K562 (cell line): Measurements from ENCODE around the gene PWP2. TPM values are rescaled to one million over a fixed set of nuclear protein-coding genes. Genes with fewer than 3 reads are reported as not detected.
A peak's percentile ranks its signal among the peaks of the same experiment; 100 is the strongest.

Experiments
- HDAC1 ChIP-seq, 2 experiments: fragments of 450-650 bp; IDR thresholded peaks; 2 replicates each; pipeline ENCODE4 v1.6.1; 2016 to 2017; ENCODE audit warnings: inconsistent platforms in 1 of 2, mild to moderate bottlenecking in 1 of 2, moderate library complexity in 1 of 2
- KLF13 ChIP-seq: fragments of 450-650 bp; IDR thresholded peaks from 2 replicates; pipeline ENCODE4 v1.6.1; 2016; ENCODE audit warnings: missing genetic modification characterization, low read depth, mild to moderate bottlenecking, missing compliant biosample characterization, moderate library complexity, borderline replicate concordance
- SMAD4 ChIP-seq: fragments of 250-450 bp; sonication (Bioruptor Pico); conservative IDR thresholded peaks from 2 replicates; pipeline ENCODE4 v1.8.0; 2021; ENCODE audit warnings: inconsistent platforms, mild to moderate bottlenecking, moderate library complexity
- SMC3 ChIP-seq: conservative IDR thresholded peaks from 2 replicates; pipeline ENCODE4 v1.6.1; 2011; ENCODE audit warnings: low read depth, low read length, improper control_type of control experiment; ENCODE audit not compliant: insufficient read depth
- ZNF217 ChIP-seq: sonication (generic); formaldehyde crosslinking; IDR thresholded peaks from 2 replicates; pipeline ENCODE4 v1.8.0; 2022; ENCODE audit warnings: mild to moderate bottlenecking, missing genetic modification reagents
- polyA plus RNA-seq, 8 experiments: library from polyadenylated mRNA; depleted of rRNA in 4 of 8; stranded (reverse) in 5 of 8; unstranded in 3 of 8; fragments of >200 nt; fragmentation: Nextera tagmentation in 2 of 8; fragmentation: Illumina TruSeq in 1 of 8; extraction: Ambion mirVana in 2 of 8; extraction: Trizol in 1 of 8; gene quantifications; 2 replicates each; pipeline versions ENCODE4 v1.2.1 to v1.2.3, GENCODE V29; 2011 to 2014; ENCODE audit warnings: inconsistent platforms in 1 of 8, missing spikeins in 1 of 8
- total RNA-seq, 7 experiments: library from RNA; depleted of rRNA in 6 of 7; stranded (reverse); fragments of >200 nt in 6 of 7; fragmentation: Illumina TruSeq in 2 of 7; extraction: Trizol in 2 of 7; gene quantifications; 2 replicates each; pipeline versions ENCODE4 v1.2.1 to v1.2.3, GENCODE V29; 2011 to 2021; ENCODE audit warnings: low replicate concordance in 1 of 7
- TF ChIP-seq, protein P1 (sequence below), 2 experiments: fragments of 250-450 bp in 1 of 2; fragments of 450-650 bp in 1 of 2; sonication (Bioruptor Pico) in 1 of 2; IDR thresholded peaks; 2 replicates each; pipeline versions ENCODE4 v1.6.1 to v1.8.0; 2016 to 2021; ENCODE audit warnings: mild to moderate bottlenecking in 2 of 2, moderate library complexity in 2 of 2, missing compliant biosample characterization in 1 of 2, missing genetic modification characterization in 1 of 2
- TF ChIP-seq, protein P2 (sequence below), 3 experiments: IDR thresholded peaks in 2 of 3; conservative IDR thresholded peaks in 1 of 3; 2 replicates each; pipeline ENCODE4 v1.5.1; 2011 to 2012; ENCODE audit warnings: low read length in 3 of 3, mild to moderate bottlenecking in 3 of 3, control low read depth in 2 of 3, improper control_type of control experiment in 1 of 3, inconsistent platforms in 1 of 3, low read depth in 1 of 3, mixed read lengths in 1 of 3, moderate library complexity in 1 of 3; ENCODE audit not compliant: insufficient read depth in 2 of 3

PWP2 gene
- total and polyA plus RNA-seq, 9 of the 15 experiments (the other 6 are each of a cell fraction or from before 2014, with no cell fraction given): 0.72 to 57.6 (median 31.1) TPM

DNA sequence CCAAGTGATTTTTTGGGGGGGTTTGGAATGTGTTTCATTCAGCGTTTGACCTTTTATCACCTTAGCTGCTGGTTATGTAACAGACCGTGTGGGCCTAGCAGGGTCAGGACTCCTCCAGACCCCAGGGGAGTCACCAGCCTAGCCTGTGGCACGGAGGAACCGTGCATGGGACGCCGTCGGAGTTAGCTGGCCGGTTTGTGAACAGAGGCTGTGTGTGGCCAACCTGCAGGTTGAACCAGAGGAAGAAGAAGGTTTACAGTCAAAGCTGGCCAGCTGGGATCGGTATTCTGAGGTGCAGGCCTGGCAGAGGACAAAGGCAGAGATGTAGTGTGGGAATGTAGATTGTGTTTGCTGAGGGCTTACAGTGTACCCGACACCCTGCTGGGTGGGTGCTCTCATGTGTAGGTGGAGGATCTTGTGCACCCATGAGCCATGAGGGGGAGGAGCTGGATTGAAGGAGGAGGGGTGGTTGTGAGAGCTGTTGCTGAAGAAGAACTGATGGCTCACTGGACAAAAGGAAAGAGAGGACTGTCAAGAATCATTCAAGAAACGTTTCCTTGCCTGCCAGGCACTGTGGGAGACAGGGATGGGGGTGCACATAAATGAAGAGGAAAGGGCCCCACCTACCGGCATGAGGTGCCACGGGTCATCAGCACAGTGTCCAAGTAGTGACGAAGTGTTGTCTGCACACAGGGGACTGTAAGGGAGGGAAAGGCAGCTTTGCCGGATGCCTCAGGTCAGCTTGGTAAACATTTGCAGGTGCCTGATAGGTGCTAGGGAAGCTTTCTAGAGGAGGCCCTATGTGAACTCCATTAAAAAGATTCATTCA, 40.0 kb upstream of the PWP2 start (continued):
- TF ChIP-seq, protein P1, sequence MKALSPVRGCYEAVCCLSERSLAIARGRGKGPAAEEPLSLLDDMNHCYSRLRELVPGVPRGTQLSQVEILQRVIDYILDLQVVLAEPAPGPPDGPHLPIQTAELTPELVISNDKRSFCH (CRISPR knock-in tag; IDR thresholded peaks at IDR 0.05): no peak
- TF ChIP-seq, protein P1 (tag; IDR thresholded peaks at IDR 0.05): 0 out of 2 replicates have a peak, but pooled peaks have one; percentile 15
- TF ChIP-seq KLF13 (tag) (no peak), HDAC1 (IDR thresholded peaks at IDR 0.05) (0 out of 4 replicates have a peak, but pooled peaks of 1 of the 2 experiments have one; percentile 13), SMAD4 (CRISPR knock-in tag) (no peak), ZNF217 (CRISPR knock-in tag) (no peak), SMC3 (peak; percentile 34; the same call in 1 of the 2 replicates)
- TF ChIP-seq, protein P2, sequence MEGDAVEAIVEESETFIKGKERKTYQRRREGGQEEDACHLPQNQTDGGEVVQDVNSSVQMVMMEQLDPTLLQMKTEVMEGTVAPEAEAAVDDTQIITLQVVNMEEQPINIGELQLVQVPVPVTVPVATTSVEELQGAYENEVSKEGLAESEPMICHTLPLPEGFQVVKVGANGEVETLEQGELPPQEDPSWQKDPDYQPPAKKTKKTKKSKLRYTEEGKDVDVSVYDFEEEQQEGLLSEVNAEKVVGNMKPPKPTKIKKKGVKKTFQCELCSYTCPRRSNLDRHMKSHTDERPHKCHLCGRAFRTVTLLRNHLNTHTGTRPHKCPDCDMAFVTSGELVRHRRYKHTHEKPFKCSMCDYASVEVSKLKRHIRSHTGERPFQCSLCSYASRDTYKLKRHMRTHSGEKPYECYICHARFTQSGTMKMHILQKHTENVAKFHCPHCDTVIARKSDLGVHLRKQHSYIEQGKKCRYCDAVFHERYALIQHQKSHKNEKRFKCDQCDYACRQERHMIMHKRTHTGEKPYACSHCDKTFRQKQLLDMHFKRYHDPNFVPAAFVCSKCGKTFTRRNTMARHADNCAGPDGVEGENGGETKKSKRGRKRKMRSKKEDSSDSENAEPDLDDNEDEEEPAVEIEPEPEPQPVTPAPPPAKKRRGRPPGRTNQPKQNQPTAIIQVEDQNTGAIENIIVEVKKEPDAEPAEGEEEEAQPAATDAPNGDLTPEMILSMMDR (IDR thresholded peaks at IDR 0.05 in 2 of 3, conservative IDR thresholded peaks at IDR 0.05 in 1 of 3; ENCODE audit: insufficient read depth in 2 of 3, low read depth in 1 of 3, low read length in 3 of 3): peak; percentile 28 to 71 (median 56); a peak in 5 of 6 replicates
- TF ChIP-seq, all 486 proteins: peak for 8
